Measurements from ENCODE around the gene SLC33A1. TPM values are rescaled to one million over a fixed set of nuclear protein-coding genes. Genes with fewer than 3 reads are reported as not detected.

Gene SLC33A1
- total and polyA plus RNA-seq, 10 of the 15 experiments (the other 5 are each of a cell fraction or from before 2014, with no cell fraction given) = 6.4 to 25.2 (median 19.8) TPM

DNA sequence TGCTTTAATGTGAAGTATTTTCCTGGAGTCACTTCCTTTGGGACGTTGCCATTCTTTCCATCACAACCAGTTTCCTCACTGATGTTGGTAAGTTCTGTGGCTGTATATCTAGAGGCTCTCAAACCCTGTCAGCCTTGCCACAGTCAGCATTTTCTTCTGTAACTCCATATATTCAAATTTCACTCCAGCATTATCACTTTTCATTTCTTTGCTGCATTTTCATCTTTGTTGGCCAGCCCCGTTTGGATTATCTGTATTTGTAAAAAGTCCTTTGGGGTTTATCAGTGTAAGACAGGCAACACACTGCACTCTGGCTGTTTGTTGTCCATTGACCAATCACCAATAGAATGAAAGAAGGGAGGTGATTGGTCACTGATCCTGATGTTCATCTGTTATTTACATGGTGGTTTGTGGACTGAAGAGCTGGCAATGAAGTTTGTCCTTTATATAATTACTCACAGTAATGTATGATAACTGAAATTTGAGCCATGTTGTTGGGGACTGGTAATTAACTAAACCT is 36.5 kb upstream of the SLC33A1 start:
- H3K27me3 ChIP-seq (replicated peaks in 1 of 2; ENCODE audit: control insufficient read depth in 2 of 2, insufficient read depth in 2 of 2, low read length in 1 of 2) = no peaks in the 10 kb centered on the region
- no peak for FAIRE-seq
- DNase-seq (ENCODE audit: low read depth, low spot score) = no peak
- H3K9ac ChIP-seq (ENCODE audit: control insufficient read depth, insufficient read depth, low read length) = no peak overlapping the region
- no peaks in the 10 kb centered on the region for H3K9me3 ChIP-seq (replicated peaks; ENCODE audit: control insufficient read depth, insufficient read depth, low read length)
- ChIA-PET CTCF (no interaction called here), POLR2A (no interaction called here), SMC1A (ENCODE audit: uncharacterized antibody, unreplicated experiment) (interaction anchor here (1.0 to 1.3 kb wide), 3 partner anchors 12 to 188 kb away, joined by 3 to 4 read pairs (median 3); no protein-coding TSS in a partner anchor), RAD21 (ENCODE audit: unreplicated experiment) (interaction anchor here (0.6 kb wide), 1 partner anchor 1245 kb away, joined by 3 read pairs; no protein-coding TSS in a partner anchor)
- WGBS (ENCODE audit: insufficient coverage, insufficient replicate concordance, low lambda C conversion rate, missing lambda C conversion rate) = 21% methylated on average over 2 of the region's 2 CpGs
- in situ Hi-C loops (cut with MboI) (no loop called here), intact Hi-C loops (cut with micrococcal nuclease; ENCODE audit: unreplicated experiment) (loop anchor here (5.0 kb wide), 1 partner anchor 83 kb away; the partner anchor contains the start of gene C3orf33)
- H3K79me2 ChIP-seq (ENCODE audit: control insufficient read depth, insufficient read depth, low read length) = peaks cover 65% of the 10 kb centered on the region
- BruUV-seq (replicated peaks) = no TSS peak
- no peak overlapping the region for H3K27ac ChIP-seq (ENCODE audit: control insufficient read depth, insufficient read depth)
- H2AFZ ChIP-seq (ENCODE audit: control insufficient read depth, low read depth, low read length) = no peak overlapping the region
- H4K20me1 ChIP-seq (ENCODE audit: control insufficient read depth, insufficient read depth) = no peaks in the 10 kb centered on the region
- peaks cover 0 to 10% of the 10 kb centered on the region in 2 experiments; a peak in 3 of 4 replicates for H3K36me3 ChIP-seq (ENCODE audit: control insufficient read depth in 2 of 2, insufficient read depth in 2 of 2, low read length in 1 of 2)
- ATAC-seq = peak; percentile 74
- H3K4me3 ChIP-seq = no peak overlapping the region
- no peaks in the 10 kb centered on the region for H3K4me1 ChIP-seq (ENCODE audit: control insufficient read depth, insufficient read depth, low read length)
- no peak overlapping the region for H3K4me2 ChIP-seq (ENCODE audit: control insufficient read depth, insufficient read depth)
- TF ChIP-seq, protein P1, sequence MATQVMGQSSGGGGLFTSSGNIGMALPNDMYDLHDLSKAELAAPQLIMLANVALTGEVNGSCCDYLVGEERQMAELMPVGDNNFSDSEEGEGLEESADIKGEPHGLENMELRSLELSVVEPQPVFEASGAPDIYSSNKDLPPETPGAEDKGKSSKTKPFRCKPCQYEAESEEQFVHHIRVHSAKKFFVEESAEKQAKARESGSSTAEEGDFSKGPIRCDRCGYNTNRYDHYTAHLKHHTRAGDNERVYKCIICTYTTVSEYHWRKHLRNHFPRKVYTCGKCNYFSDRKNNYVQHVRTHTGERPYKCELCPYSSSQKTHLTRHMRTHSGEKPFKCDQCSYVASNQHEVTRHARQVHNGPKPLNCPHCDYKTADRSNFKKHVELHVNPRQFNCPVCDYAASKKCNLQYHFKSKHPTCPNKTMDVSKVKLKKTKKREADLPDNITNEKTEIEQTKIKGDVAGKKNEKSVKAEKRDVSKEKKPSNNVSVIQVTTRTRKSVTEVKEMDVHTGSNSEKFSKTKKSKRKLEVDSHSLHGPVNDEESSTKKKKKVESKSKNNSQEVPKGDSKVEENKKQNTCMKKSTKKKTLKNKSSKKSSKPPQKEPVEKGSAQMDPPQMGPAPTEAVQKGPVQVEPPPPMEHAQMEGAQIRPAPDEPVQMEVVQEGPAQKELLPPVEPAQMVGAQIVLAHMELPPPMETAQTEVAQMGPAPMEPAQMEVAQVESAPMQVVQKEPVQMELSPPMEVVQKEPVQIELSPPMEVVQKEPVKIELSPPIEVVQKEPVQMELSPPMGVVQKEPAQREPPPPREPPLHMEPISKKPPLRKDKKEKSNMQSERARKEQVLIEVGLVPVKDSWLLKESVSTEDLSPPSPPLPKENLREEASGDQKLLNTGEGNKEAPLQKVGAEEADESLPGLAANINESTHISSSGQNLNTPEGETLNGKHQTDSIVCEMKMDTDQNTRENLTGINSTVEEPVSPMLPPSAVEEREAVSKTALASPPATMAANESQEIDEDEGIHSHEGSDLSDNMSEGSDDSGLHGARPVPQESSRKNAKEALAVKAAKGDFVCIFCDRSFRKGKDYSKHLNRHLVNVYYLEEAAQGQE (IDR thresholded peaks at IDR 0.05; ENCODE audit: low read depth, low read length) = no peak
- TF ChIP-seq, protein P2, sequence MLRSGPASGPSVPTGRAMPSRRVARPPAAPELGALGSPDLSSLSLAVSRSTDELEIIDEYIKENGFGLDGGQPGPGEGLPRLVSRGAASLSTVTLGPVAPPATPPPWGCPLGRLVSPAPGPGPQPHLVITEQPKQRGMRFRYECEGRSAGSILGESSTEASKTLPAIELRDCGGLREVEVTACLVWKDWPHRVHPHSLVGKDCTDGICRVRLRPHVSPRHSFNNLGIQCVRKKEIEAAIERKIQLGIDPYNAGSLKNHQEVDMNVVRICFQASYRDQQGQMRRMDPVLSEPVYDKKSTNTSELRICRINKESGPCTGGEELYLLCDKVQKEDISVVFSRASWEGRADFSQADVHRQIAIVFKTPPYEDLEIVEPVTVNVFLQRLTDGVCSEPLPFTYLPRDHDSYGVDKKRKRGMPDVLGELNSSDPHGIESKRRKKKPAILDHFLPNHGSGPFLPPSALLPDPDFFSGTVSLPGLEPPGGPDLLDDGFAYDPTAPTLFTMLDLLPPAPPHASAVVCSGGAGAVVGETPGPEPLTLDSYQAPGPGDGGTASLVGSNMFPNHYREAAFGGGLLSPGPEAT (IDR thresholded peaks at IDR 0.05; ENCODE audit: low read depth) = no peak
- TF ChIP-seq CREB1 (IDR thresholded peaks at IDR 0.05; ENCODE audit: low read depth) = no peak
- no peak for TF ChIP-seq RAD21 (IDR thresholded peaks at IDR 0.05; ENCODE audit: insufficient read depth, low read depth, low read length)
- no peak for TF ChIP-seq IKZF1 (conservative IDR thresholded peaks at IDR 0.05)

All from GM12878 (cell line).